Osteoblast (primary cell): ENCODE measurements around the gene CPT1C. TPM values are rescaled to one million over a fixed set of nuclear protein-coding genes. Genes with fewer than 3 reads are reported as not detected.
A peak's percentile ranks its signal among the peaks of the same experiment; 100 is the strongest.

Source experiments
- DNase-seq: peaks from one replicate; pipeline ENCODE4 v3.0.0; 2011; ENCODE audit warnings: low spot score, mixed read lengths; ENCODE audit not compliant: insufficient read length; ENCODE audit errors: missing footprints
- H2AFZ ChIP-seq: 2 replicates; pipeline ENCODE4 v1.6.0; 2011; ENCODE audit warnings: mild to moderate bottlenecking, low read length
- H3K27ac ChIP-seq: 2 replicates; pipeline ENCODE4 v1.5.1; 2011; ENCODE audit warnings: mild to moderate bottlenecking, low read depth, low read length, moderate library complexity
- H3K27me3 ChIP-seq: 2 replicates; pipeline ENCODE4 v1.6.0; 2012; ENCODE audit warnings: mild to moderate bottlenecking, control low read depth, inconsistent platforms, low read length, moderate library complexity; ENCODE audit not compliant: insufficient read depth
- H3K36me3 ChIP-seq: 2 replicates; pipeline ENCODE4 v1.5.1; 2011; ENCODE audit warnings: mild to moderate bottlenecking, low read length, control low read depth, moderate library complexity; ENCODE audit not compliant: insufficient read depth
- H3K4me1 ChIP-seq: 2 replicates; pipeline ENCODE4 v1.5.1; 2011; ENCODE audit warnings: mild to moderate bottlenecking, low read length, control low read depth, moderate library complexity; ENCODE audit not compliant: insufficient read depth
- H3K4me2 ChIP-seq: 2 replicates; pipeline ENCODE4 v1.6.0; 2011; ENCODE audit warnings: mild to moderate bottlenecking, low read length; ENCODE audit not compliant: insufficient read depth
- H3K4me3 ChIP-seq: fragments of 200-600 bp; sonication (generic); 3 replicates; pipeline ENCODE4 v1.5.1; 2012; ENCODE audit warnings: mild to moderate bottlenecking, low read length, inconsistent platforms; ENCODE audit not compliant: insufficient read depth
- H3K79me2 ChIP-seq: 2 replicates; pipeline ENCODE4 v1.6.0; 2012; ENCODE audit warnings: mild to moderate bottlenecking, low read length, control low read depth, inconsistent platforms; ENCODE audit not compliant: insufficient read depth
- H3K9me3 ChIP-seq: 2 replicates; pipeline ENCODE4 v1.5.1; 2011; ENCODE audit warnings: low read depth, low read length, control low read depth
- H4K20me1 ChIP-seq: 2 replicates; pipeline ENCODE4 v1.6.0; 2012; ENCODE audit warnings: mild to moderate bottlenecking, low read length, control low read depth; ENCODE audit not compliant: insufficient read depth
- total RNA-seq: library from RNA; depleted of rRNA; stranded (reverse); fragments of >200 nt; gene quantifications from 2 replicates; pipeline ENCODE4 v1.2.3, GENCODE V29; 2012
- TF ChIP-seq, protein P1 (sequence below): IDR thresholded peaks from 2 replicates; pipeline ENCODE4 v1.5.1; 2011; ENCODE audit warnings: mild to moderate bottlenecking, low read depth, low read length, moderate library complexity; ENCODE audit errors: extremely low read depth

CPT1C gene
- total RNA-seq, 1 donor, result 17.0 TPM

GRCh38 chr19:49684983-49685553 lies 5.8 kb upstream of the CPT1C start:
- no peak overlapping the region for H3K4me3 ChIP-seq
- no peaks in the 10 kb centered on the region for H3K9me3 ChIP-seq
- H3K27me3 ChIP-seq, result no peaks in the 10 kb centered on the region
- TF ChIP-seq, protein P1, sequence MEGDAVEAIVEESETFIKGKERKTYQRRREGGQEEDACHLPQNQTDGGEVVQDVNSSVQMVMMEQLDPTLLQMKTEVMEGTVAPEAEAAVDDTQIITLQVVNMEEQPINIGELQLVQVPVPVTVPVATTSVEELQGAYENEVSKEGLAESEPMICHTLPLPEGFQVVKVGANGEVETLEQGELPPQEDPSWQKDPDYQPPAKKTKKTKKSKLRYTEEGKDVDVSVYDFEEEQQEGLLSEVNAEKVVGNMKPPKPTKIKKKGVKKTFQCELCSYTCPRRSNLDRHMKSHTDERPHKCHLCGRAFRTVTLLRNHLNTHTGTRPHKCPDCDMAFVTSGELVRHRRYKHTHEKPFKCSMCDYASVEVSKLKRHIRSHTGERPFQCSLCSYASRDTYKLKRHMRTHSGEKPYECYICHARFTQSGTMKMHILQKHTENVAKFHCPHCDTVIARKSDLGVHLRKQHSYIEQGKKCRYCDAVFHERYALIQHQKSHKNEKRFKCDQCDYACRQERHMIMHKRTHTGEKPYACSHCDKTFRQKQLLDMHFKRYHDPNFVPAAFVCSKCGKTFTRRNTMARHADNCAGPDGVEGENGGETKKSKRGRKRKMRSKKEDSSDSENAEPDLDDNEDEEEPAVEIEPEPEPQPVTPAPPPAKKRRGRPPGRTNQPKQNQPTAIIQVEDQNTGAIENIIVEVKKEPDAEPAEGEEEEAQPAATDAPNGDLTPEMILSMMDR, result no peak
- H3K27ac ChIP-seq, result no peak overlapping the region
- peaks cover 17% of the 10 kb centered on the region for H3K4me1 ChIP-seq
- H4K20me1 ChIP-seq, result peaks cover 26% of the 10 kb centered on the region
- H2AFZ ChIP-seq, result no peak overlapping the region
- peaks cover 20% of the 10 kb centered on the region for H3K79me2 ChIP-seq
- no peak overlapping the region for H3K4me2 ChIP-seq
- H3K36me3 ChIP-seq, result peaks cover 42% of the 10 kb centered on the region
- DNase-seq, result peak; percentile 91

GRCh38 chr19:49685845-49686332 lies 5.0 kb upstream of the CPT1C start:
- H3K36me3 ChIP-seq, result peaks cover 42% of the 10 kb centered on the region
- peaks cover 18% of the 10 kb centered on the region for H4K20me1 ChIP-seq
- peaks cover 13% of the 10 kb centered on the region for H3K79me2 ChIP-seq
- no peak overlapping the region for H3K4me3 ChIP-seq
- no peaks in the 10 kb centered on the region for H3K27me3 ChIP-seq
- H3K27ac ChIP-seq, result no peak overlapping the region
- H3K4me2 ChIP-seq, result no peak overlapping the region
- TF ChIP-seq, protein P1, result no peak
- no peaks in the 10 kb centered on the region for H3K9me3 ChIP-seq
- H3K4me1 ChIP-seq, result peaks cover 20% of the 10 kb centered on the region
- DNase-seq, result peak; percentile 85
- no peak overlapping the region for H2AFZ ChIP-seq

GRCh38 chr19:49686503-49687088 lies 4.3 kb upstream of the CPT1C start:
- Histone ChIP-seq H3K79me2 (peaks cover 8% of the 10 kb centered on the region), H2AFZ (no peak overlapping the region), H3K9me3 (no peaks in the 10 kb centered on the region), H3K36me3 (peaks cover 42% of the 10 kb centered on the region), H3K4me1 (peaks cover 26% of the 10 kb centered on the region), H3K27ac (no peak overlapping the region), H3K4me3 (no peak overlapping the region), H3K4me2 (no peak overlapping the region), H4K20me1 (peaks cover 13% of the 10 kb centered on the region), H3K27me3 (no peaks in the 10 kb centered on the region)
- peak; percentile 85 for DNase-seq
- TF ChIP-seq, protein P1, result no peak

- Histone ChIP-seq H4K20me1 (peaks cover 8% of the 10 kb centered on the region), H3K36me3 (peaks cover 36% of the 10 kb centered on the region), H3K27me3 (no peaks in the 10 kb centered on the region), H3K4me2 (no peak overlapping the region), H3K27ac (no peak overlapping the region), H2AFZ (no peak overlapping the region), H3K9me3 (no peaks in the 10 kb centered on the region), H3K4me1 (peaks cover 24% of the 10 kb centered on the region), H3K4me3 (no peak overlapping the region), H3K79me2 (peaks cover 4% of the 10 kb centered on the region)
- DNase-seq, result peak; percentile 44
- TF ChIP-seq, protein P1, result no peak
These were observed 3.8 kb upstream of the CPT1C start for GRCh38 chr19:49687150-49687549.
